ENCODE measurements around the gene EYA2.

DNA sequence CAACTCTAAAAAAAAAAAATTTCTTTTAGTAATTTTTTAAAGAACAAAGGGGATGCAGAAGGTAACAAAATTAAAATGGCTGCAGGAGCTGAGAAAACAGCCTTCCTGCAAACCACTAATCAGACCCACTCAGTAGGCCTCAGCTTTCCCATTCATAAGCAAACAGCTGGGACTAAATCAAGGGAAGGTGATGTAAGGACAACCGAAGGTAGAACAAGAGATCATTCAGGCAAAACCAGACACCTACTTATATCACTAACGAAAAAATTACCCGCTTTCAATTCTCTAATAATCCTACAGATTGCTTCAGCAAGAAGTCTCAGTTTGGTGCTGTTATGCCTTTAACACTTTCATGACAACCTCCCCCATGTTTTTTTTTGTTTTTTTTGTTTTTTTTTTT is 337.9 kb downstream of the EYA2 start:
- TF ChIP-seq, protein P1, sequence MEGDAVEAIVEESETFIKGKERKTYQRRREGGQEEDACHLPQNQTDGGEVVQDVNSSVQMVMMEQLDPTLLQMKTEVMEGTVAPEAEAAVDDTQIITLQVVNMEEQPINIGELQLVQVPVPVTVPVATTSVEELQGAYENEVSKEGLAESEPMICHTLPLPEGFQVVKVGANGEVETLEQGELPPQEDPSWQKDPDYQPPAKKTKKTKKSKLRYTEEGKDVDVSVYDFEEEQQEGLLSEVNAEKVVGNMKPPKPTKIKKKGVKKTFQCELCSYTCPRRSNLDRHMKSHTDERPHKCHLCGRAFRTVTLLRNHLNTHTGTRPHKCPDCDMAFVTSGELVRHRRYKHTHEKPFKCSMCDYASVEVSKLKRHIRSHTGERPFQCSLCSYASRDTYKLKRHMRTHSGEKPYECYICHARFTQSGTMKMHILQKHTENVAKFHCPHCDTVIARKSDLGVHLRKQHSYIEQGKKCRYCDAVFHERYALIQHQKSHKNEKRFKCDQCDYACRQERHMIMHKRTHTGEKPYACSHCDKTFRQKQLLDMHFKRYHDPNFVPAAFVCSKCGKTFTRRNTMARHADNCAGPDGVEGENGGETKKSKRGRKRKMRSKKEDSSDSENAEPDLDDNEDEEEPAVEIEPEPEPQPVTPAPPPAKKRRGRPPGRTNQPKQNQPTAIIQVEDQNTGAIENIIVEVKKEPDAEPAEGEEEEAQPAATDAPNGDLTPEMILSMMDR (conservative IDR thresholded peaks at IDR 0.05): no peak
- TF ChIP-seq ZFX (IDR thresholded peaks at IDR 0.05): no peak

Data from C4-2B (cell line).